ENCODE data around the gene PGS1. TPM values are rescaled to one million over a fixed set of nuclear protein-coding genes. Genes with fewer than 3 reads are reported as not detected.
"Not testable (repeated sequence)": the region's sequence is repeated elsewhere in the genome, so short reads cannot be mapped to it uniquely, and the experiment has no call there.

The PGS1 gene, protein sequence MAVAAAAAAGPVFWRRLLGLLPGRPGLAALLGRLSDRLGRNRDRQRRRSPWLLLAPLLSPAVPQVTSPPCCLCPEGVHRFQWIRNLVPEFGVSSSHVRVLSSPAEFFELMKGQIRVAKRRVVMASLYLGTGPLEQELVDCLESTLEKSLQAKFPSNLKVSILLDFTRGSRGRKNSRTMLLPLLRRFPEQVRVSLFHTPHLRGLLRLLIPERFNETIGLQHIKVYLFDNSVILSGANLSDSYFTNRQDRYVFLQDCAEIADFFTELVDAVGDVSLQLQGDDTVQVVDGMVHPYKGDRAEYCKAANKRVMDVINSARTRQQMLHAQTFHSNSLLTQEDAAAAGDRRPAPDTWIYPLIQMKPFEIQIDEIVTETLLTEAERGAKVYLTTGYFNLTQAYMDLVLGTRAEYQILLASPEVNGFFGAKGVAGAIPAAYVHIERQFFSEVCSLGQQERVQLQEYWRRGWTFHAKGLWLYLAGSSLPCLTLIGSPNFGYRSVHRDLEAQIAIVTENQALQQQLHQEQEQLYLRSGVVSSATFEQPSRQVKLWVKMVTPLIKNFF
- total RNA-seq, result 62.8 TPM

DNA sequence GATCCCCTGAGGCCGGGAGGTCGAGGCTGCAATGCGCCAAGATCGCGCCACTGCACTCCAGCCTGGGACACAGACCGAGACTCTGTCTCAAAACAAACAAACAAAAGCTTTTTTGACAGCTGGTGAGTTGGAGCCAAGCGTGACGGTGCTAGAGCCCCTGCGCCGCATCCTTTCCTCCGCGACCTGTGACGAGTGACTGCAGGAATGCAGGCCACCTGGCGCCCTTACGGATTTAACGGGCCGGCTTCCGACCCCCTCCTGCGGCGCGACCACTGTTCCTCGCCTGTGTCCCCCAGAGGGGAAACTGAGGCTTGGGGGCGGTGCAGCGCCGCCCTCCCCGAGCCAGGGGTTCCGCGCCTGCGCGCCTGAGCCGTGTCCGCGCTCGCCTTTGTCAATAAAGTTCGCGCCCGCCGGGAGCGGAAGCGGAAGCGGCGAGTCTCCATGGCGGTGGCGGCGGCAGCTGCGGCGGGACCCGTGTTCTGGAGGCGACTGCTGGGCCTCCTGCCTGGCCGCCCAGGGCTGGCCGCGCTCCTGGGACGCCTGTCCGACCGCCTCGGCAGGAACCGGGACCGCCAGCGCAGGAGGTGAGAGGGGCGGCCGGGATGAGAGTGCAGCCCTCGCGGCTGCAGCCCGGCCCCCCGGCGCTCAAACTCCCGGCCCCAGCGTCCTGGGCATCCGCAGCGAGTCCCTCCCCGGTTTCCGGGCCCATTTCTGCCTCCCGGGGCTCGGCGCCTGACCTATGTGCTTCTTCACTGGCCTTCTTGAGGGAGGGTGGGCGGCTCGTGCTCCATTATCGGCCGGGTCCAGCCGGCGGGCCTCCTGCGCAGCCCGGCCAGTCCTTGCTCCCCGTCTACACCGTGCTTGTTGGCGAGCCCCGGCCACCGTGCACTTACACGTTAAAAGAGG, at the start of gene PGS1:
Gene PGS1, plus strand, starts transcription at position 425 of the 906 bp plus-strand sequence. Its CDS starts 17 bp downstream, at position 442.
- H3K27me3 ChIP-seq (ENCODE audit: insufficient read depth, low read length), result no peaks in the 10 kb centered on the region
- peak within 1 kb of the TSS; percentile 84 for H3K4me3 ChIP-seq (ENCODE audit: low read length)
- H3K4me1 ChIP-seq (ENCODE audit: insufficient read depth, low read length), result peaks cover 82% of the 10 kb centered on the region
- H3K9me3 ChIP-seq (ENCODE audit: low read depth, low read length), result no peaks in the 10 kb centered on the region

DNA sequence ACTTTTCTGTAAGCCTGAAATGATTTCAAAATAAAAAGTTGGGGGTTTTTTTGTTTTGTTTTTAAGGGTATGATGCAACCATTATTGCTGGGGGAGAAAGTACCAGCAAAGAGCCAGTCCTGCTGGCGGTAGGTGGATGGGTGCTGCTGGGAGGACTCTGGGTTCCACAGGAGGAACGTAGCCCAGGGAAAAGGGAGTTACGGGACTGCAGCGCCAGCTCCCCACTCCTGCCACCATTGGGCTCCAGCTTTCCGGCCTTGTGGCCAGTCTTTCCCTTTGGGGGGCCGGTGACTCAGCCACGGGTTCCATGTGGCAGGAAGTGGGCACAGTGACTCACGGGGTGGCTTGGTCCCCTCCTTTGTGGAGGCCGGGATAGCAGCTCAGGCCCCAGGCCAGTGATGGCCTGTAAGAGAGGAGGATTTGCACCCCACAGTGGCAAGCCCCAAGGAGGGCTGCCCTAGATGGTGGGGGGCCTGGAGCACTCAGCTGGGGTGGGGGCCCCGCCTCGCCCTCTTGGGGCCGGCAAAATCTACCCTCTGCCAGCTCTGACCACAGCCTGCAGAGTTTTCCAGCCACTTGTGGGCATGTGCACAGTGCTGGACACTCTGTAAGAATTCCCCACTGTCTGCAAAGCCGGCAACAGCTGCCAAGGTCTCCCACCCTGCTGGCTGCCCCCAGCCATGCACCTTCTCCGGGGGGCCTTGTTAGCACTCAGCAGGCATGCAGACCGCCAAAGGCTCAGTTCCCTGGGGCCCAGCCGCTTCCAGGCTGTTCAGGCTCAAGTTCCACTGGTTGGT, 49.0 kb upstream of the PGS1 start:
- no peak overlapping the region for H3K4me3 ChIP-seq (ENCODE audit: low read length)

DNA sequence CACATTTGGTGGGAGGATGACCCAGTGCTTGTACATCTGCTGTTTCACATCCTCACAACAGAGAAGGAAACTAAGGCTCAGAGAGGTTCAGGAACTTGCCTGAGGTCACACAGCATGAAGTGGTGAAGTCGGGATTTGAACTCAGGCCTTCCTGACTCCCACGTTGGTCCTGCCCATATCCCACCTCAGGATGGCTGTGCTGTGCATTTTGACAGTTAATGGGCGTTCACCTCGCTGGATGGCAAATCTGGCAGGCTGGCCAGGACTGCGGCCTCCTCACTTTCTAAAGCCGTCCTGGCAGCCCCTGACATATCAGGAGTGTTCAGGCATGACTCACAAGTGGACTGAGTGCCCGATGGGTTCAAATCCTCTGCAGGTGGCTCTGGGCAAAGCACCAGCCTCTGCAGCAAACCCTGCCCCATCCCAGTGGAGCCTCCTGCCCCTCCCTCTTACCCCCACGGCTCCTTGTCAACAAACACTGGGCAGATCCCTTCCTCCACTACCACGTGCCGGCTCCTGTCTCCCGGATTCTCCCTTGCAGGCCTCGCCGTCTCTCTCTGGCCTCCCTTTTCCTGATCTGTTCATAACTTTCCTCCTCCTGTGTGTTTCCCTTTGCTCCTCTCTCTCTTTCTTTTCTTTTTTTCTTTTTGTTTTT, 47.8 kb upstream of the PGS1 start:
- Histone ChIP-seq H3K9me3 (ENCODE audit: low read depth, low read length) (no peaks in the 10 kb centered on the region), H3K4me1 (ENCODE audit: insufficient read depth, low read length) (peaks cover 41% of the 10 kb centered on the region), H3K4me3 (ENCODE audit: low read length) (no peak overlapping the region), H3K27me3 (ENCODE audit: insufficient read depth, low read length) (no peaks in the 10 kb centered on the region)

More for the DNA sequence above, 49.0 kb upstream of the PGS1 start:
- H3K4me1 ChIP-seq (ENCODE audit: insufficient read depth, low read length), result peaks cover 53% of the 10 kb centered on the region
- no peaks in the 10 kb centered on the region for H3K27me3 ChIP-seq (ENCODE audit: insufficient read depth, low read length)
- H3K9me3 ChIP-seq (ENCODE audit: low read depth, low read length), result no peaks in the 10 kb centered on the region

DNA sequence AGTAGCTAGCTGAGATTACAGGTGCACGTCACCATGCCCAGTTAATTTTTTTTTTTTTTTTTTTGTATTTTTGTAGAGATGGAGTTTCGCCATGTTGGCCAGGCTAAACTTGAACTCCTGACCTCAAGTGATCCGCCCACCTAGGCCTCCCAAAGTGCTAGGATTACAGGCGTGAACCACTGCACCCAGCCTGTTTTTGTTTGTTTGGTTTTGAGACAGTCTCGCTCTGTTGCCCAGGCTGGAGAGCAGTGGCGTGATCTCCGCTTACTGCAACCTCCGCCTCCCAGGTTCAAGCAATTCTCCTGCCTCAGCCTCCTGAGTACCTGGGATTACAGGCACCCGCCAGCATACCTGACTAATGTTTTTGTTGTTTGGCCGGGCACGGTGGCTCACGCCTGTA, 47.1 kb upstream of the PGS1 start:
- not testable (repeated sequence) for H3K27me3 ChIP-seq (ENCODE audit: insufficient read depth, low read length); H3K4me3 ChIP-seq (ENCODE audit: low read length); H3K9me3 ChIP-seq (ENCODE audit: low read depth, low read length)
- H3K4me1 ChIP-seq (ENCODE audit: insufficient read depth, low read length), result peaks cover 40% of the 10 kb centered on the region

DNA sequence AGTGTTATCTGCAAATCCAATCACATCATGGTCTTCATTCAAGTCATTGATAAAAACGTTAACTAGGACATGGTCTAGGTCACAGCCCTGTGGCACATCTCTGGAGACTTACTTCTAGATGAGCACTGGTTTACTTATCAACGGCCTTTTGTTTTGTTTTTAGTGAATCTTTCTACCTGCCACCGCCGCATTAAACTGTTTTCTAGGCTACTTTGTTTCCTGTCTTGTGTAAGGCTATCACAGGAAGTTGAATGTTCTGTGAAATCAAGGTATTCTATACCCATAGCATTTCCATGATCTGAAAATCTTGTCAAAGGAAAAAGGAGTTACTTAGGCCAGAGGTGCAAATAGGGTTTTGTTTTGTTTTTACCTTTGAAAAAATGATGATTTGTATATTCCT, 45.5 kb upstream of the PGS1 start:
- no peaks in the 10 kb centered on the region for H3K9me3 ChIP-seq (ENCODE audit: low read depth, low read length)
- no peaks in the 10 kb centered on the region for H3K27me3 ChIP-seq (ENCODE audit: insufficient read depth, low read length)
- no peak overlapping the region for H3K4me3 ChIP-seq (ENCODE audit: low read length)
- peaks cover 56% of the 10 kb centered on the region for H3K4me1 ChIP-seq (ENCODE audit: insufficient read depth, low read length)

DNA sequence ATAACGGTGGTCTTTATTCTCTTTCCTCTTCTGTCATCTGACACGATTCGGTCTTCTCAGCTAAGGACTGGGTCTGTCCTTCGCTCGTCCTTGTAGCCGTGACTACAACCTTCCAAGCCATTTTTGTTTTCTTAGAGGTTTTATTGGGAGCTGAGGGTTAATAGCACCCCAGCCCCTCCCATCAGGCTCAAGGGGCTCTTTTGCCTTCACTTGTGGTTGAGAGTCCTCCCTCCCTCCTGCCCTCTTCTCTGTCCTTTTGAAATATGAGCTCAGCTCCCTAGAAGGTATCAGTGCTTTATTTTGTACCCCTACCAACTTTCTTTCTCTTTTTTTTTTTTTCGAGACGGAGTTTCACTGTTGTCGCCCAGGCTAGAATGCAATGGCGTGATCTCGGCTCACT, 43.2 kb upstream of the PGS1 start:
- Histone ChIP-seq H3K4me1 (ENCODE audit: insufficient read depth, low read length) (peaks cover 61% of the 10 kb centered on the region), H3K27me3 (ENCODE audit: insufficient read depth, low read length) (no peaks in the 10 kb centered on the region), H3K9me3 (ENCODE audit: low read depth, low read length) (no peaks in the 10 kb centered on the region), H3K4me3 (ENCODE audit: low read length) (no peak overlapping the region)

DNA sequence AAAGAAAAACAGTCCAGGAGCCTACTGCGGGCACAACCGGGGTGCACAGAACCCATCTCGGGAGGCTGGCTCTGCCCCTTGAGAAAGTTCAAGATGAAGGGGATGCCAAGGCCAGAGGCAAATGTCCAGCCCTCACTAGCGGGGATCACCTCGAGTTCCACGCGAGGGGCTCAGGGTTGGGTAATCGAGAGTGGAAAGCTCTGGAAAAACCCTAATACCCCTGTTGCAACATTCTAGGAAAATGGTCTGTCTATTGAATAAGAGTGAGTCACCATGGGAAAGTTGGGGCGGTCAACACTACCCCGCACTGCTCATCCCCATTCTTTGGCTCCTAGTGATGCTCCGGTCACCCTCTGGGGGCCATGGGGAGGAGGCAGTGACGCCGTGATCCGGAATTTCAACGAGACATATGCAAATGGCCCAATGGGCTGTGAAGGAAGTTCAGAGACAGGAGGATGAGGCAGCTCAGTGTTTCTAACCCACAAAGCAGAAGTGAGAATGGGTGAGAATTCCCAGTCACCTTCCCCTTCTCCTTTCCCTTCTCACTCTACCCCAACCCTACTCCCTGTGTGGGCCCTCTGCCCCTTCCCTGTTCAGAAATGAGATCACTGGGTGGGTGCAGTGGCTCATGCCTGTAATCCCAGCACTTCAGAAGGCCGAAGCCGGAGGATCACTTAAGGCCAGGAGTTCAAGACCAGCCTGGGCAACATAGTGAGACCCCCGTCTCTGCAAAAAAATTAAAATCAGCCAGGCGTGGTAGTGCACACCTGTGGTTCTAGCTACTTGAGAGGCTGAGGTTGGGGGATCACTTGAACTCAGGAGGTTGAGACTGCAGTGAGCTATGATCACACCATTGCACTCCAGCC, 41.0 kb upstream of the PGS1 start:
- Histone ChIP-seq H3K4me3 (ENCODE audit: low read length) (no peak overlapping the region), H3K4me1 (ENCODE audit: insufficient read depth, low read length) (peaks cover 70% of the 10 kb centered on the region), H3K9me3 (ENCODE audit: low read depth, low read length) (no peaks in the 10 kb centered on the region)

DNA sequence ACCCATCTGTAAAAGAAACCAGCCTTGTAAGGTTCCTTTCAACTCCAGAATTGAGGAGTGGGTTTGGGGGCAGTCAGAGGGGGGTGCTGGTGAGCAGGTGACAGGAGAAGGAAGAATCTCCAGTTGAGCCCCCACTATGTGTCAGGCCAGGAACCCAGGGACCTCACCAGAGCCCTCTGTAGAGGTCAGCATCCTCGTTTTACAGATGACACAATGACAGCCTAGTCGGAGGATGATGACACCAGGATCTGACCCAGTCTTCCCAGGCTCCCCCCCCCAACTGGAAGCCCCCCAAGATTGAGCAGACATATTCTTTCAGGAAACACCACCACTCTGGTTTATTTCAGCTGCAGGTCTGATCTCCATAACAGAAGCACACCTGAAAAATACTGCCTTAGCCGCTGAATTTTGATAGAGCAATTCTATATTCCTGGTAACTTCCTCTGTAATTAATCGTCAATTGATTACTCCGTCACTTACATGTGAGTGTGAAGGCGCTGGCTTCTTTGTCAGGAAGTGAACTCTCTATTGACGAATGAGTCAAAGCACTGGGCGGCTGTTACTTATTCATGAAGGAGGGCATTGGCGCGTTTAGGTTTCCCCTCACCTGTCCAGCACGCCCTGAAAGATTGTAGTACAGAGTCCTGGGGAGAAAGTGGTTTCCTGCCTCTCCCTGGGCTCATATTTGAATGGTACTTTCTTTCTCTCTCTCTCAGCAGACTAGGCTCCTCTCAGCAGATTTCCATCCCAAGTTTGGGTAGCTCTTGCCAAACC, 39.8 kb upstream of the PGS1 start:
- Histone ChIP-seq H3K4me3 (ENCODE audit: low read length) (no peak overlapping the region), H3K9me3 (ENCODE audit: low read depth, low read length) (no peaks in the 10 kb centered on the region), H3K27me3 (ENCODE audit: insufficient read depth, low read length) (no peaks in the 10 kb centered on the region), H3K4me1 (ENCODE audit: insufficient read depth, low read length) (peaks cover 73% of the 10 kb centered on the region)

More for the DNA sequence above, 41.0 kb upstream of the PGS1 start:
- no peaks in the 10 kb centered on the region for H3K27me3 ChIP-seq (ENCODE audit: insufficient read depth, low read length)

DNA sequence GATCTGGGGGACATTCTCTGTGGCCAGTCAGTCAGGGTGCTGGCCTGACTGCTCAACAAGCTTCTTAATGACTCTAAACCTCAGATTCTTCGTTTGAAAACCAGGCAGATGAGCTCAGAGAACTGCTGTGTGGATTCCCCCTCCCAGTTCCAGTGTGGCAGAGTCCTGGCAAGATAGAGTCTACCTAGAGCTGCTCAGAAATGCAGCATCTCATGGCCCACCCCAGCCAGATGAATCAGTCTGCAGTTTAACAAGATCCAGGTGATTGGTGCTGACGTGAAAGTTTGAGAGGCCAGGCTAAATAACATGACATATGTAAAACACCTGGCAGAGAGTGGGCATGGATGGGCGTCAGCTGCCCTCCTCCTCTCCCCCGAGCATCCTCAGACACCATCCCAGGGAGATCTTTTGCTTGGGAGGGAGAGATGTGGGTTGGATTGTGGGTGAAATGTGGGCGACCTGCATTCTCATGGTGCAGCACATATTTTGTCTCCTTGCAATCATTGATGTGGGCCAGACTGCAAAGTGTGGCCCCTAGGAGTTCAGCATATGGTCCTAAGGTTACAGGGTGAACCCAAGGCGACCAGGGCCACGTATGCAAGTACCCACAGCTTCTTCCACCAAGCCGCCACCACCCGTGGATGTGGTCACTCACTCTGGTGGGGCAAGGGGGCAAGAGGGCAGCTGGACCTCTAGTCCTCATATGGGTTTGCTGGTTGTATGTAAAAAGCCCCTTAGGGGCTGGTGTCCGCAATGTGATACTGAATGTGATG, 38.1 kb upstream of the PGS1 start:
- H3K4me1 ChIP-seq (ENCODE audit: insufficient read depth, low read length), result peaks cover 88% of the 10 kb centered on the region
- no peaks in the 10 kb centered on the region for H3K27me3 ChIP-seq (ENCODE audit: insufficient read depth, low read length)
- H3K9me3 ChIP-seq (ENCODE audit: low read depth, low read length), result no peaks in the 10 kb centered on the region
- H3K4me3 ChIP-seq (ENCODE audit: low read length), result no peak overlapping the region

DNA sequence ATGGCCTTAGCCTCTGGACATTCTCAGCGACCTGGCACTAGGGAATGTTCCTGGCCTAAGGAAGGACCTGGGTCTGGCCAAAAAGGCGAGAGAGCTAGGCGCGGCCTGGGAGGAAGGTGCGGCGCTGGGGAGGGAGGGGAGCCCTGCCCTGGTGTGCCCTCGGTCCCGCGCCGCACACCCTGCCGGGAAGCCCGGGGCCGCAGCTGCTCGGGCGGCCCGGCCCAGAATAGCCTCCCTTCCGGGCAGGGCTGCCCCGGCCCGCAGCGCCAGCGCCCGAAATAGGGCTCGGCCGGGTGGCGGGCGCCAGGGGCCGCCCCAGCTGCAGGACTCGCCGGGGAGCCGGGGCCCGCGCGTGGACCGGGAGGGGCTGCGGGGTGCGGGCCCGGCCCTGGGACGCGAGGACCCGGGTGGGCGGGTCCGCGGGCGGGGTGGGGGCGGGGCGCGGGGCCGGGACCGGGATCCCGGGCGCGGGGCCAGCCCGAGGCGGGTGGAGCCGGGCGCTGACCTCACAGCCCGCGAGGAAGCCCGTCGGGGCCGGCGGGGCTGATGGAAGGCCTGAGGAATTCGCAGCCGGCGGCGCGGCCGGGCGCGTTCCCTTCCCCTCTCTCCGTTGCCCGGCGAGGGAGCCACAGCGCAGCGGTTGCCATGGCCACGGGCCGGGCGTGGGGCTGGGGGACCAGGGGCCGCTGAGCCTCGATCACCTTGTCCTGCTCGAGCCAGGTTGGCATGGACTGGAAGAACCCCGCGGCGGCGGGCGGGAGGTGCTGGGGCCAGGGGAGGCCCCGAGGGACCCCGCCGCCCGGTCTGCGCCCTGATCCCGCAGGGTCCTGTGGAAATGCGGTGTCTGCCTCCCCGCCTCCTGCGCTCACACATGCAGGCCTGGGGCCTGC, 36.6 kb upstream of the PGS1 start:
- H3K4me3 ChIP-seq (ENCODE audit: low read length), result peak overlapping the region; percentile 19
- no peaks in the 10 kb centered on the region for H3K27me3 ChIP-seq (ENCODE audit: insufficient read depth, low read length)

DNA sequence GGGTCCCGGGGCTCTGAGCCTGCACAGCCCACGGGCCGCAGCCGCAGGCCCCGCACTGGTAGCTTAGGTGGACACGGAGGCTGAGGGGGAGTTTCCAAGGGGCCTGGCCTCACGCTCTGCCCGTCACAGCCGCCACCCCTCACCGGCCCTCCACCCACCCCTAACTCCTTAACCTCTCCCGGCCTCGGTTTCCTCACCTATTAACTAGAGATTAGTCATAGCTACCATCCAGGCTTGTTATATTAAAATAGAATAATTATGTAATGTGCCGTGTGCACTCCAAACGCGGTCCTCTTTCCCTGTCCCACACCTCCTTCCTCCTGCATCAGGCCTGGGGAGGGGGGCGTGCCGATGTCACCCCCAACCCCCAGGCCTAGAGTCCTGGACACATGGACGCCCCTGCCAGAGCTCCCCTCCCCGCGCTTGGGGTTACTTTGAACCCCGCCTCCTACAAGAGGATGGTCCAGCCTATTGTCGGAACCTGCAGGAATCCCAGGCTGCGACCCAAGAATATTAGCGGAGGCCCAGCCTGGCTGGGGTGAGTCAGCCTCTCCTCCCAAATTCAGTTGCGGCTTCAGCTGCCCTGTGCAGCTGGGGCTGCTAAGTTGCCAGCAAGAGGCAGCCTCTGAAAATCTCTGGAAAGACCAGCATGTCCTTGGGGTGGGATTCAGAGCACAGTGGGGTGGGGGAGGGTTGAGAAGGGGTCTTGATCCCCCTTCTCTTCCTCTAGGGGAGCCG, 35.8 kb upstream of the PGS1 start:
- H3K9me3 ChIP-seq (ENCODE audit: low read depth, low read length), result no peaks in the 10 kb centered on the region
- H3K4me3 ChIP-seq (ENCODE audit: low read length), result peak overlapping the region; percentile 19
- peaks cover 86% of the 10 kb centered on the region for H3K4me1 ChIP-seq (ENCODE audit: insufficient read depth, low read length)
- no peaks in the 10 kb centered on the region for H3K27me3 ChIP-seq (ENCODE audit: insufficient read depth, low read length)

More for the DNA sequence above, 36.6 kb upstream of the PGS1 start:
- peaks cover 90% of the 10 kb centered on the region for H3K4me1 ChIP-seq (ENCODE audit: insufficient read depth, low read length)
- no peaks in the 10 kb centered on the region for H3K9me3 ChIP-seq (ENCODE audit: low read depth, low read length)
